OCI-LY1 (cell line): ENCODE measurements around the gene AGFG2.

Experiments used
- CTCF ChIP-seq: fragments of 200-600 bp; sonication (generic), shearing (Covaris generic); IDR thresholded peaks from 2 replicates; pipeline ENCODE4 v1.5.1; 2017; ENCODE audit warnings: mild to moderate bottlenecking, antibody characterized with exemption, low read length, moderate library complexity, mixed read lengths
- EZH2 ChIP-seq: fragments of 200-600 bp; sonication (generic), shearing (Covaris generic); IDR thresholded peaks from 2 replicates; pipeline ENCODE4 v1.8.0; 2017; ENCODE audit warnings: borderline replicate concordance, mixed run types, mild to moderate bottlenecking, antibody characterized with exemption, low read length, moderate library complexity, mixed read lengths

GRCh38 chr7:100590077-100590737, 51.2 kb downstream of the AGFG2 start:
- TF ChIP-seq CTCF: no peak
- no peak for TF ChIP-seq EZH2
